Kidney (tissue), 14 donors: Measurements from ENCODE around the gene DCN. TPM values are rescaled to one million over a fixed set of nuclear protein-coding genes. Genes with fewer than 3 reads are reported as not detected.

Experiments
- DNase-seq, 5 donors: peaks; one replicate each; pipeline ENCODE4 v3.0.0-alpha.2; 2013 to 2020
- FAIRE-seq: peaks from 2 replicates; lab custom pipeline; 2012; peaks lifted over from hg19 to GRCh38; lab: Jason Lieb, UNC
- H3K27ac ChIP-seq, 2 donors: one replicate each; pipeline ENCODE4 v1.7.0; 2013; ENCODE audit warnings: low read depth in 2 of 2, low read length in 2 of 2, inconsistent platforms in 1 of 2
- H3K27me3 ChIP-seq: one replicate; pipeline ENCODE4 v1.7.1; 2013; ENCODE audit warnings: low read length, inconsistent platforms; ENCODE audit not compliant: control insufficient read depth, insufficient read depth
- H3K36me3 ChIP-seq, 3 donors: one replicate each; pipeline versions ENCODE4 v1.7.0 to v1.7.1; 2013; ENCODE audit warnings: low read length in 3 of 3, control low read depth in 1 of 3, inconsistent platforms in 1 of 3; ENCODE audit not compliant: insufficient read depth in 3 of 3, control insufficient read depth in 2 of 3
- H3K4me1 ChIP-seq, 3 donors: one replicate each; pipeline versions ENCODE4 v1.7.0 to v1.7.1; 2013; ENCODE audit warnings: low read length in 3 of 3, inconsistent platforms in 1 of 3, low read depth in 1 of 3; ENCODE audit not compliant: control insufficient read depth in 2 of 3, insufficient read depth in 2 of 3
- H3K4me3 ChIP-seq, 3 donors: one replicate each; pipeline versions ENCODE4 v1.7.0 to v1.8.1; 2013; ENCODE audit warnings: low read length in 3 of 3, control low read depth in 1 of 3, inconsistent platforms in 1 of 3
- H3K9ac ChIP-seq, 3 donors: one replicate each; pipeline versions ENCODE4 v1.7.0 to v1.7.1; 2013; ENCODE audit warnings: low read length in 3 of 3, control low read depth in 1 of 3, inconsistent platforms in 1 of 3
- H3K9me3 ChIP-seq, 3 donors: one replicate each; pipeline versions ENCODE4 v1.7.0 to v1.7.1; 2013; ENCODE audit warnings: low read length in 3 of 3, control low read depth in 1 of 3, inconsistent platforms in 1 of 3; ENCODE audit not compliant: control insufficient read depth in 2 of 3, insufficient read depth in 1 of 3
- CTCF ChIP-seq: IDR thresholded peaks from 3 replicates; pipeline ENCODE4 v1.5.1; 2012; ENCODE audit warnings: mild to moderate bottlenecking, moderate library complexity, borderline replicate concordance; ENCODE audit not compliant: insufficient read depth; ENCODE audit errors: extremely low read depth
- intact Hi-C: fragments of 100-400 bp; cut with DNase I; formaldehyde crosslinking; loops from one replicate; pipeline ENCODE4 v1.11.1; 2022
- polyA plus RNA-seq: library from polyadenylated mRNA; stranded (reverse); fragments of 350-450 nt; fragmentation: Illumina TruSeq; extraction: RNeasy Lipid Tissue Mini Kit (QIAGEN cat#74804); gene quantifications from one replicate; pipeline ENCODE4 v1.2.3, GENCODE V29; 2014; ENCODE audit warnings: low read depth, low replicate concordance; ENCODE audit not compliant: insufficient read depth
- total RNA-seq: library from RNA; stranded (reverse); fragmentation: NEBNext Ultra II Directional; extraction: Animal tissue kit (Norgen Biotek cat#: 25700); gene quantifications from one replicate; pipeline ENCODE4 v1.2.1, GENCODE V29; 2021
- donor health status: control.
- donor health status: control.
- donor health status: control.
- donor health status: control.
- donor health status: control.
- donor health status: DM: yes; HTN: yes; CAD: no.
- donor health status: Normal renal cell carcinoma (clear cell type).

DCN gene
- total and polyA plus RNA-seq, 2 donors from 2014 or later, result 239 to 317 TPM

- no peak overlapping the region for H3K4me3 ChIP-seq
- no peak for FAIRE-seq
These were observed 48.7 kb downstream of the DCN start for GRCh38 chr12:91133871-91134270.

GRCh38 chr12:91129662-91130362 lies 52.8 kb downstream of the DCN start:
- Histone ChIP-seq H3K36me3 (no peaks in the 10 kb centered on the region), H3K9me3 (no peaks in the 10 kb centered on the region), H3K4me1 (no peaks in the 10 kb centered on the region), H3K27ac (no peak overlapping the region), H3K27me3 (no peaks in the 10 kb centered on the region), H3K9ac (no peak overlapping the region), H3K4me3 (no peak overlapping the region)
- no peak for TF ChIP-seq CTCF
- DNase-seq (no peak), FAIRE-seq (no peak)
- intact Hi-C loops, result no loop called here

More at GRCh38 chr12:91133871-91134270, 48.7 kb downstream of the DCN start:
- Histone ChIP-seq H3K9ac (no peak overlapping the region), H3K4me1 (no peaks in the 10 kb centered on the region), H3K27ac (no peak overlapping the region), H3K27me3 (no peaks in the 10 kb centered on the region), H3K36me3 (no peaks in the 10 kb centered on the region), H3K9me3 (no peaks in the 10 kb centered on the region)
- no peak for TF ChIP-seq CTCF
- intact Hi-C loops, result no loop called here
- DNase-seq, result no peak

GRCh38 chr12:91127751-91128150 lies 54.9 kb downstream of the DCN start:
- Histone ChIP-seq H3K9me3 (no peaks in the 10 kb centered on the region), H3K9ac (no peak overlapping the region), H3K4me3 (no peak overlapping the region), H3K27ac (no peak overlapping the region), H3K27me3 (no peaks in the 10 kb centered on the region), H3K4me1 (no peaks in the 10 kb centered on the region), H3K36me3 (no peaks in the 10 kb centered on the region)
- intact Hi-C loops, result no loop called here
- TF ChIP-seq CTCF, result no peak
- FAIRE-seq (no peak), DNase-seq (no peak)
